T-helper 1 cell (primary cell): ENCODE measurements around the gene PPOX.

Experiments
- DNase-seq, 5 donors: peaks; one replicate each; pipeline ENCODE4 v3.0.0-alpha.2; 2012 to 2020
- total RNA-seq, 4 donors: gene quantifications; one replicate each; lab custom pipeline; 2026; lab: John Stamatoyannopoulos, UW

Gene PPOX
- total RNA-seq, result 16.8 to 31.2 (median 23.6) reads per million in 4 donors

- DNase-seq, result peak; percentile 84 to 97 (median 90)
These were observed at the start of gene PPOX for GRCh38 chr1:161165742-161166668. Gene PPOX (plus strand): TSS chr1:161166426. CDS start chr1:161166848, 422 bp downstream.

GRCh38 chr1:161117759-161118581 is 48.3 kb upstream of the PPOX start, which contains the start of the genes NIT1 and PFDN2:
Gene NIT1 (plus strand): TSS chr1:161118105. CDS start chr1:161118177, 72 bp downstream.
Gene PFDN2 (minus strand): TSS chr1:161118037. CDS start chr1:161118026, 11 bp downstream.
- peak; percentile 70 to 87 (median 80) for DNase-seq

GRCh38 chr1:161119092-161119903 is 46.9 kb upstream of the PPOX start:
- DNase-seq, result peak; percentile 30 to 79 (median 53)

GRCh38 chr1:161121042-161121650 is 45.1 kb upstream of the PPOX start:
- no peak for DNase-seq

- no peak for DNase-seq
These were observed 44.4 kb upstream of the PPOX start for GRCh38 chr1:161121834-161122233.

GRCh38 chr1:161122967-161123366 is 43.3 kb upstream of the PPOX start:
- DNase-seq, result no peak

- DNase-seq, result no peak
These were observed 38.6 kb upstream of the PPOX start for GRCh38 chr1:161127649-161128048.

GRCh38 chr1:161128591-161129420 is 37.4 kb upstream of the PPOX start:
- no peak for DNase-seq

GRCh38 chr1:161130266-161130665 is 36.0 kb upstream of the PPOX start:
- no peak for DNase-seq

GRCh38 chr1:161131523-161132409 is 34.5 kb upstream of the PPOX start:
- peak in 1 of 5 donors; percentile 13 for DNase-seq

GRCh38 chr1:161132410-161133219 is 33.6 kb upstream of the PPOX start, which contains the start of gene DEDD:
Gene DEDD (minus strand): TSS chr1:161132667. CDS start chr1:161124462, 8,205 bp downstream.
- peak; percentile 83 to 96 (median 87) for DNase-seq

- no peak for DNase-seq
These were observed 32.9 kb upstream of the PPOX start for GRCh38 chr1:161133220-161133740.

- no peak for DNase-seq
These were observed 28.3 kb upstream of the PPOX start for GRCh38 chr1:161137881-161138280.

GRCh38 chr1:161138431-161138830 is 27.8 kb upstream of the PPOX start:
- DNase-seq, result no peak

- peak in 3 of 5 donors; percentile 18 to 39 (median 27) for DNase-seq
These were observed 26.5 kb upstream of the PPOX start for GRCh38 chr1:161139766-161140165.

GRCh38 chr1:161140755-161141400 is 25.3 kb upstream of the PPOX start:
- no peak for DNase-seq

GRCh38 chr1:161145832-161146231 is 20.4 kb upstream of the PPOX start:
- no peak for DNase-seq

GRCh38 chr1:161153176-161153575 is 13.1 kb upstream of the PPOX start:
- DNase-seq, result no peak
